GM18951 (cell line): Measurements from ENCODE around the gene NCKAP5L.
"Not testable (repeated sequence)": the region's sequence is repeated elsewhere in the genome, so short reads cannot be mapped to it uniquely, and the experiment has no call there.

Experiments
- POLR2A ChIP-seq: IDR thresholded peaks from 4 replicates; pipeline ENCODE4 v1.6.1; 2011; ENCODE audit warnings: mild to moderate bottlenecking; ENCODE audit not compliant: insufficient read length, insufficient read depth; ENCODE audit errors: extremely low read depth
- in situ Hi-C: fragments of 300-500 bp; cut with MboI; formaldehyde crosslinking; loops from one replicate; pipeline ENCODE4 v1.12.0; 2022; ENCODE audit warnings: low sequenced_read_pairs, mixed read lengths, inconsistent platforms; ENCODE audit not compliant: unreplicated experiment

The NCKAP5L gene

GRCh38 chr12:49784756-49785409 is 43.3 kb downstream of the NCKAP5L start:
- TF ChIP-seq POLR2A = no peak
- in situ Hi-C loops = no loop called here

- in situ Hi-C loops = no loop called here
- TF ChIP-seq POLR2A = no peak
These were observed 44.1 kb downstream of the NCKAP5L start for GRCh38 chr12:49783917-49784676.

GRCh38 chr12:49780914-49781313 is 47.3 kb downstream of the NCKAP5L start:
- in situ Hi-C loops = not testable (repeated sequence)

- no peak for TF ChIP-seq POLR2A
- in situ Hi-C loops = no loop called here
These were observed 48.6 kb downstream of the NCKAP5L start for GRCh38 chr12:49779581-49779980.

GRCh38 chr12:49777800-49778748 is 50.1 kb downstream of the NCKAP5L start:
- TF ChIP-seq POLR2A = no peak
- in situ Hi-C loops = no loop called here

- TF ChIP-seq POLR2A = no peak
- in situ Hi-C loops = no loop called here
These were observed 50.9 kb downstream of the NCKAP5L start for GRCh38 chr12:49777341-49777740.

GRCh38 chr12:49776858-49777257 is 51.4 kb downstream of the NCKAP5L start:
- no peak for TF ChIP-seq POLR2A
- in situ Hi-C loops = no loop called here

- no peak for TF ChIP-seq POLR2A
- in situ Hi-C loops = no loop called here
These were observed 51.8 kb downstream of the NCKAP5L start for GRCh38 chr12:49776413-49776812.

- in situ Hi-C loops = loop anchor here (5.0 kb wide), 1 partner anchor 64 kb away; no protein-coding TSS in a partner anchor
These were observed 55.1 kb downstream of the NCKAP5L start for GRCh38 chr12:49773102-49773501.

- TF ChIP-seq POLR2A = no peak
- in situ Hi-C loops = no loop called here
These were observed 60.9 kb downstream of the NCKAP5L start for GRCh38 chr12:49767333-49767732.

GRCh38 chr12:49766115-49766455 is 62.1 kb downstream of the NCKAP5L start:
- in situ Hi-C loops = no loop called here
- no peak for TF ChIP-seq POLR2A

- no peak for TF ChIP-seq POLR2A
- in situ Hi-C loops = no loop called here
These were observed 64.1 kb downstream of the NCKAP5L start for GRCh38 chr12:49764126-49764525.

- TF ChIP-seq POLR2A = no peak
- in situ Hi-C loops = no loop called here
These were observed 65.1 kb downstream of the NCKAP5L start for GRCh38 chr12:49763006-49763591.

- in situ Hi-C loops = no loop called here
- TF ChIP-seq POLR2A = no peak
These were observed 65.8 kb downstream of the NCKAP5L start for GRCh38 chr12:49762468-49762847.
